Keratinocyte (primary cell): Measurements from ENCODE around the gene MOB2. TPM values are rescaled to one million over a fixed set of nuclear protein-coding genes. Genes with fewer than 3 reads are reported as not detected.

Source experiments
- DNase-seq: peaks from one replicate; pipeline ENCODE4 v3.0.0-alpha.2; 2011; ENCODE audit warnings: low read depth, missing footprints, low spot score
- FAIRE-seq: peaks from 2 replicates; lab custom pipeline; 2011; peaks lifted over from hg19 to GRCh38; lab: Jason Lieb, UNC
- H2AFZ ChIP-seq: 2 replicates; pipeline ENCODE4 v1.6.0; 2012; ENCODE audit warnings: low read length, control low read depth, inconsistent platforms; ENCODE audit not compliant: control insufficient read depth
- H3K27ac ChIP-seq: 2 replicates; pipeline ENCODE4 v1.5.1; 2011; ENCODE audit warnings: low read length; ENCODE audit not compliant: control insufficient read depth, insufficient read depth
- H3K27me3 ChIP-seq: 3 replicates; pipeline ENCODE4 v1.6.0; 2011; ENCODE audit warnings: low read length; ENCODE audit not compliant: control insufficient read depth, insufficient read depth; ENCODE audit errors: extremely low read depth
- H3K36me3 ChIP-seq, 2 experiments: 2 replicates in 1 of 2; 3 replicates in 1 of 2; pipeline ENCODE4 v1.5.1; 2011; ENCODE audit warnings: low read length in 2 of 2, mild to moderate bottlenecking in 1 of 2; ENCODE audit not compliant: control insufficient read depth in 2 of 2, insufficient read depth in 2 of 2; ENCODE audit errors: extremely low read depth in 1 of 2
- H3K4me1 ChIP-seq: 3 replicates; pipeline ENCODE4 v1.5.1; 2011; ENCODE audit warnings: low read length; ENCODE audit not compliant: control insufficient read depth, insufficient read depth; ENCODE audit errors: extremely low read depth
- H3K4me2 ChIP-seq: 3 replicates; pipeline ENCODE4 v1.6.0; 2011; ENCODE audit warnings: low read depth, low read length; ENCODE audit not compliant: control insufficient read depth, insufficient read depth; ENCODE audit errors: extremely low read depth
- H3K4me3 ChIP-seq, 3 experiments: fragments of 200-600 bp in 1 of 3; sonication (generic) in 1 of 3; 2 replicates in 2 of 3; 3 replicates in 1 of 3; pipeline ENCODE4 v1.5.1; 2011 to 2016; ENCODE audit warnings: low read length in 3 of 3, mild to moderate bottlenecking in 3 of 3, control low read depth in 2 of 3, inconsistent platforms in 1 of 3, low read depth in 1 of 3, mixed read lengths in 1 of 3, mixed run types in 1 of 3, moderate library complexity in 1 of 3; ENCODE audit not compliant: control insufficient read depth in 2 of 3, insufficient read depth in 2 of 3; ENCODE audit errors: extremely low read depth in 1 of 3
- H3K79me2 ChIP-seq: 2 replicates; pipeline ENCODE4 v1.6.0; 2012; ENCODE audit warnings: low read length; ENCODE audit not compliant: control insufficient read depth, insufficient read depth
- H3K9ac ChIP-seq: 3 replicates; pipeline ENCODE4 v1.6.0; 2011; ENCODE audit warnings: low read length; ENCODE audit not compliant: control insufficient read depth, insufficient read depth; ENCODE audit errors: extremely low read depth
- H3K9me1 ChIP-seq: 3 replicates; pipeline ENCODE4 v1.6.0; 2011; ENCODE audit warnings: low read length; ENCODE audit not compliant: control insufficient read depth, insufficient read depth; ENCODE audit errors: extremely low read depth
- H3K9me3 ChIP-seq: 2 replicates; pipeline ENCODE4 v1.5.1; 2012; ENCODE audit warnings: low read depth, low read length; ENCODE audit not compliant: control insufficient read depth
- H4K20me1 ChIP-seq: 3 replicates; pipeline ENCODE4 v1.6.0; 2011; ENCODE audit warnings: low read length; ENCODE audit not compliant: control insufficient read depth, insufficient read depth; ENCODE audit errors: extremely low read depth
- EZH2 ChIP-seq: IDR thresholded peaks from one replicate; pipeline ENCODE4 v1.6.1; 2012; ENCODE audit warnings: inconsistent platforms, mild to moderate bottlenecking, low read length, moderate library complexity
- dilution Hi-C: fragments of 300-500 bp; cut with MboI; formaldehyde crosslinking; loops from one replicate; pipeline ENCODE4 v1.7.0; 2020; ENCODE audit warnings: low sequenced_read_pairs; ENCODE audit not compliant: extremely low pct_ligation_motif_present
- polyA plus RNA-seq, 5 experiments: library from polyadenylated mRNA; depleted of rRNA in 3 of 5; stranded (reverse) in 3 of 5; stranded (forward) in 1 of 5; unstranded in 1 of 5; fragments of >200 nt; gene quantifications; 1 replicate in 1 of 5; 2 replicates in 3 of 5; 3 replicates in 1 of 5; pipeline versions ENCODE4 v1.2.1 to v1.2.3, GENCODE V29; 2011 to 2012; ENCODE audit warnings: missing spikeins in 2 of 5, low read depth in 1 of 5, low replicate concordance in 1 of 5
- TF ChIP-seq, protein P1 (sequence below), 3 experiments: IDR thresholded peaks in 1 of 3; conservative IDR thresholded peaks in 1 of 3; optimal IDR thresholded peaks in 1 of 3; 2 replicates in 2 of 3; 3 replicates in 1 of 3; pipeline versions ENCODE3 to v1.5.1; 2011; ENCODE audit warnings: low read length in 3 of 3, mild to moderate bottlenecking in 3 of 3, moderate library complexity in 2 of 3, control low read depth in 1 of 3, inconsistent platforms in 1 of 3; ENCODE audit not compliant: insufficient read depth in 2 of 3; ENCODE audit errors: extremely low read depth in 1 of 3

The MOB2 gene
- polyA plus RNA-seq, 1 donor (not counting 4 experiments of a cell fraction or from before 2014, with no cell fraction given) = 37.7 TPM

DNA sequence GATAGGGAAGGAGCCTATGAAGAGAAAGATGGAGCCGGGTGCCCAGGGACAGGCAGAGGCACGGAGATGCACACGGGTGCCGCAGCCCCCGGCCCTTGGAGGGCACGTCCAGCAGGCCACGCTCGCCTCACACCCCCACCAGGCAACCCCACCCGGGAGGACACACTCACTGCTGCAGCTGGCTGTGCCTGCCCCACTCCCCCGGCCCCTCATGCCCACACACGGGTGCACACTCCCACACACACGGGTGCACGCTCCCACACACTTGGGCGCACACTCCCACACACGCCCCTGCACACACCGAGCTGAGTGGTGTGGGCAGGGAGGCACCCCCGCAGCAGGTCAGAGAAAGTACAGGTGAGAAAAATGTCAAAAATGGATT, 1.1 kb downstream of the MOB2 start:
- Histone ChIP-seq H3K27ac (no peak overlapping the region), H3K27me3 (no peaks in the 10 kb centered on the region), H3K36me3 (peaks cover 0 to 7% of the 10 kb centered on the region in 2 experiments), H3K9ac (no peak overlapping the region), H3K4me3 (no peak overlapping the region), H3K4me1 (peaks cover 3% of the 10 kb centered on the region), H2AFZ (no peak overlapping the region), H4K20me1 (peaks cover 27% of the 10 kb centered on the region), H3K9me1 (no peaks in the 10 kb centered on the region), H3K79me2 (peaks cover 56% of the 10 kb centered on the region), H3K9me3 (no peaks in the 10 kb centered on the region), H3K4me2 (no peak overlapping the region)
- TF ChIP-seq, protein P1, sequence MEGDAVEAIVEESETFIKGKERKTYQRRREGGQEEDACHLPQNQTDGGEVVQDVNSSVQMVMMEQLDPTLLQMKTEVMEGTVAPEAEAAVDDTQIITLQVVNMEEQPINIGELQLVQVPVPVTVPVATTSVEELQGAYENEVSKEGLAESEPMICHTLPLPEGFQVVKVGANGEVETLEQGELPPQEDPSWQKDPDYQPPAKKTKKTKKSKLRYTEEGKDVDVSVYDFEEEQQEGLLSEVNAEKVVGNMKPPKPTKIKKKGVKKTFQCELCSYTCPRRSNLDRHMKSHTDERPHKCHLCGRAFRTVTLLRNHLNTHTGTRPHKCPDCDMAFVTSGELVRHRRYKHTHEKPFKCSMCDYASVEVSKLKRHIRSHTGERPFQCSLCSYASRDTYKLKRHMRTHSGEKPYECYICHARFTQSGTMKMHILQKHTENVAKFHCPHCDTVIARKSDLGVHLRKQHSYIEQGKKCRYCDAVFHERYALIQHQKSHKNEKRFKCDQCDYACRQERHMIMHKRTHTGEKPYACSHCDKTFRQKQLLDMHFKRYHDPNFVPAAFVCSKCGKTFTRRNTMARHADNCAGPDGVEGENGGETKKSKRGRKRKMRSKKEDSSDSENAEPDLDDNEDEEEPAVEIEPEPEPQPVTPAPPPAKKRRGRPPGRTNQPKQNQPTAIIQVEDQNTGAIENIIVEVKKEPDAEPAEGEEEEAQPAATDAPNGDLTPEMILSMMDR (optimal IDR thresholded peaks at IDR 0.05 in 1 of 3, IDR thresholded peaks at IDR 0.05 in 1 of 3, conservative IDR thresholded peaks at IDR 0.05 in 1 of 3; ENCODE audit: extremely low read depth in 1 of 3, insufficient read depth in 2 of 3, low read length in 3 of 3) = no peak
- no peak for TF ChIP-seq EZH2
- dilution Hi-C loops = no loop called here
- FAIRE-seq (no peak), DNase-seq (no peak)

DNA sequence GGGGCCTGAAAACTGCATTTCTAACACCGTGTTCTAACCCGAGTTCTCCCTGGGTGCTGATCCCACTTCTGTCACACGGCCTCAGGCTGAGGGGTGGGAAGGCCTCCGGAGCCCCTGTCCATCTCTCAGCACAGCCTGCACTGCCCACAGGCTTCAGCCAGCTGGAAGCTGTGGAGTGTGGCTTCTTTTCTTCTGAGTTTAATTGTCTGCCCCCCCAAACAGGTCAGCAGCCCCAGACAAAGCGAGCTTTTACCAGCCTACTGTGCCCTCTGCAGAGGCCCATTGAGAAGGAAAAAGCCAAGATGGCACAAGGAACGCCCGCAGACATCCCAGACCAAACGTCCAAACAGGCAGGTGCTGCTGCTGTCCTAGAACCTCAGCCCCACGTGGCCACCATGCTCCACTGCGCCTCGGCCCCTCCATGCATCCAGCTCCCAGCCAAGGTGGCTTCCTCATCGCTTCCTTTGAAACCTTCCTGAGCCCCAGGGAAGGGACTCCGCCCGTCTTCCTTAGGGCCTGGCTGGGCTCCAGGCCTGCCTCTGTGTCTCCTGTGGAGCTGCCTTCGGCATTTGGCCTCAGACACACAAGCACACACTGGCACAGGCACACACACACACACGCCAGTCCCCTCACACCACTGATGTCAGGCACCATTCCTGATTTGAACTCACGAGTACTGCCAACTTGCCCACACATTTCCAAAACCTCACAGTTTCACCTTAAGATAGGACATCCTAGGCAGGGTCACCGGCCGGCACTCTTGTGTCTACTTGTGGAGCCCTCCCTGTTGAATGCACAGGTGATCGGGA, 1.7 kb downstream of the MOB2 start:
- no peak overlapping the region for H3K27ac ChIP-seq
- no peaks in the 10 kb centered on the region for H3K9me3 ChIP-seq
- no peak for TF ChIP-seq EZH2
- TF ChIP-seq, protein P1 (optimal IDR thresholded peaks at IDR 0.05 in 1 of 3, IDR thresholded peaks at IDR 0.05 in 1 of 3, conservative IDR thresholded peaks at IDR 0.05 in 1 of 3; ENCODE audit: extremely low read depth in 1 of 3, insufficient read depth in 2 of 3, low read length in 3 of 3) = no peak
- no peak overlapping the region for H3K9ac ChIP-seq
- H2AFZ ChIP-seq = no peak overlapping the region
- H4K20me1 ChIP-seq = peaks cover 27% of the 10 kb centered on the region
- no peak overlapping the region for H3K4me3 ChIP-seq
- no peak for DNase-seq
- H3K4me2 ChIP-seq = no peak overlapping the region
- peaks cover 3 to 11% of the 10 kb centered on the region in 2 experiments for H3K36me3 ChIP-seq
- H3K9me1 ChIP-seq = no peaks in the 10 kb centered on the region
- peaks cover 3% of the 10 kb centered on the region for H3K4me1 ChIP-seq
- H3K79me2 ChIP-seq = peaks cover 54% of the 10 kb centered on the region
- peak; percentile 63 for FAIRE-seq
- H3K27me3 ChIP-seq = no peaks in the 10 kb centered on the region
- dilution Hi-C loops = no loop called here
